GM21737 (cell line): ENCODE data around the gene GABBR2.

ENCODE experiments used
- ATAC-seq: cut with Tn5 transposase; IDR thresholded peaks from one replicate; pipeline ENCODE4 v1.9.1; 2021; ENCODE audit warnings: mild to moderate bottlenecking, moderate library complexity; ENCODE audit not compliant: unreplicated experiment

Gene GABBR2

DNA sequence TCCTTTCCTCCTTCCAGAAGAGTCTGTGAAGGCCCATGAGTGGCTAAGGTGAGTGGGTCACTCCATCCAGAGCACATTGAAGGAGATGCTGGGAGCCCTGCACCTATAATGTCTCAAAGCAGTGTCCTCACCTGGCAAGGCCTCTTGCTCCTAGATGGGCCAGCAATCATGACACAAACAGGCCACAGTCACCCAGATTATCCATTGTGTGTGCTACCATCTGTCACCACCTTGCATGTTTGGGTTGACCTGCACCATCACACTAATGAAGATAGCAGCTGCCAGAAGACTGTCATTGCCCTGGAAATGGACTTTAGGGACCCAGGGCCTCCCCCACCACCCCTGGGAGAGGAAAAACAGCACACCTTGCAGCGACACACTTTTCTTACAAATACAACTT lies 69.6 kb downstream of the GABBR2 start:
- ATAC-seq, result no peak

DNA sequence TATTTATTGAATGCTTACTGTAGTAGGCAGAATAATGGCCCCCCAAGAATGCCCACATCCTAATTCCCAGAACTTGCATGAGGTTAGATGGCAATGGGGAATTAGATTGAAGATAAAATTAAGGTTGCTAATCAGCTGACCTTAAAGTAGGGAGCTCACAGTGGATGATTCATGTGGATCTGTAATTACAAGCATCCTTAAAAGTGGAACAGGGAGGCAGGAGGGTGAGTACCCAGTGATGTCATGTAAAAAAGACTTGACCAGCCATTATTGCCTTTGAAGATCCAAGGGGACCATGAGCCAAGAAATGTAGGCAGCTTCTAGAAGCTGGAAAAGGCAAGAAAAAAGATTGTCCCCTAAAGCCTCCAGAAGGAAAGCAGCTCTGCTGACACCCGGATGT lies 71.4 kb downstream of the GABBR2 start:
- no peak for ATAC-seq

GRCh38 chr9:98635374-98635773 lies 73.4 kb downstream of the GABBR2 start:
- ATAC-seq, result no peak

DNA sequence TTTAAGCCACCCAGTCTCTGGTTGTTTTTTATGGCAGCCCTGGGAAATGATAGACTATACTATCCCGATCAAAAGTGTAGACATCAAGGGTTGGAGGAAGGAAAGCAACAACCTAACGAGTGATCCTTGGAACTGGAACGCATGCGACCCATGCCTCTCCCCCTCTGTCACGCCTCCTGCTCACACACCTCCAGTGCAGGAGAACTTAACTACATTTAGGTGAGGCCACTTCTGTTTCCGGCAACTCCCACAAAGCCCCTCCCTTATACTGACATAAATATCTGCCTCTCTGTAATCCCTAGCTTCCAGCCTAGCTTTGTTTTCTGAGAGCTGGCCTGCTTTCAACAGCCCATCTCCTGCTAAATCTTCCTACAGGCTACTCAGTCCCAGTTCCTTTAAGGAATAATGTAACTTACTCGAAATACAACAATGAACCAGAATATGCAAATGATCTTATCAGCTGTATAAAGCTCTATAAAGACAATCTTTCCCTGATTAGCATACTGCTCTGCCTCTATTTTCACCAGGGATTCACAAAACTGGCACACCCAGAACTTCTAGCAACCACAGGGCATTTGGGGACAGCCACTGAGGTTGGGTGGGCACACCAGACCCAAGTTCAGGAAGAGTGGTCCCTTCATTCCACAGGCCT lies 73.9 kb downstream of the GABBR2 start:
- ATAC-seq, result no peak

DNA sequence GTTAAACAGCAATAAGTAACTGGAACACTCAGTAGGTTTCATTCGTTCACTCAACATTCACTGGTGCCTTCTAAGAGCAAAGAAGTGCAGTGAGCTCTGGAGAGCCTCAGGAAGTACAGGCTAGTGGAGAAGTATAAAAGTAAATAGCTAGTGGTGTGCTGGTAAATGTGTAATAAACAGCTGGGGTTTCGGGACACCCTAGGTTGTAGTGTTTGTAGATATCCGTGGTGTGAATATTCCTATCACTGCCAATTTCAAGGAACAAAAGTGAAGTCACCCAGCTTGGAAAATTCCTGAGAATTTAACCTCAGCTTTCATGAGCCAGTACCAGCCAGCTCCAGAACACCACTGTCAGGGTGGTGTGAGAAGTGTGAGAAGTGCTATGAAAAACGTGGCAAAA lies 75.9 kb downstream of the GABBR2 start:
- no peak for ATAC-seq

DNA sequence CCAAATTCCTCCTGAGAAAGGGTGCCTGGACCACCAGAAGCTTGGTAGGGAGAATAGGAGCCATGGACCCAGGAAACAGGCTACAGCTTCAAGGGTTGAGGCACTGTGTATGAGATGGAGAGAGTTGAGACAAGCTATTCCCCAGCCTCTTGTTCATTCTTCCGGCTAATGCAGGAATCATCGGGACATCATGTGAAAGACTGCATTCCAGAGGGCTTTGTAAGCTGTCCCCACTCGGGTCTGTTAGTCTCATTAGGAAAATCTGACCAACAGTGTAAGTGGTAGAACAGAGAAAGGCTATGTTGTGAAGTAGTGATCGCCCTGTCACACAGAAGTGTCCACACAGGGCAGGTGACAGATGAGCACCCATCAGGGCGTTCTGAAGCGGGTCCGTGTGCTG lies 81.4 kb downstream of the GABBR2 start:
- ATAC-seq, result no peak

DNA sequence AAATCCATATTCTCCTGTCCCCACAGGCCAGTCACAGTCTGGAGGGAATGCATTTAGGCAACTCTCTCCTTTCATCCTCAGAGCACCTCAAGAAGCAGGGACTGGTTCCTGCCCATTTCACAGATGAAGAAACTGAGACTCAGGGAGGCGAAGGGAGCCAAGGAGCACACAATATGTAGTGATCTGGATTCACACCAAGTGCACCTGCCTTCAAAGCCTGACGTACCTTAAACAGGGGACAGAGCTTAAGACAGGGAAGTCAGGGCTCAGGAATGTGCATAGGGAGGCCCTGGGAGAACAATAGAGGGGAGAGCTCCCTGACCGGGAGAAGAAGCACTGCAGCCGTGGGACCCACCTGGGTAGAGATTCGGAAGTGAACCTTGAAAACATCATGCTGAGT lies 83.0 kb downstream of the GABBR2 start:
- ATAC-seq, result no peak

GRCh38 chr9:98619788-98620187 lies 88.9 kb downstream of the GABBR2 start:
- no peak for ATAC-seq

DNA sequence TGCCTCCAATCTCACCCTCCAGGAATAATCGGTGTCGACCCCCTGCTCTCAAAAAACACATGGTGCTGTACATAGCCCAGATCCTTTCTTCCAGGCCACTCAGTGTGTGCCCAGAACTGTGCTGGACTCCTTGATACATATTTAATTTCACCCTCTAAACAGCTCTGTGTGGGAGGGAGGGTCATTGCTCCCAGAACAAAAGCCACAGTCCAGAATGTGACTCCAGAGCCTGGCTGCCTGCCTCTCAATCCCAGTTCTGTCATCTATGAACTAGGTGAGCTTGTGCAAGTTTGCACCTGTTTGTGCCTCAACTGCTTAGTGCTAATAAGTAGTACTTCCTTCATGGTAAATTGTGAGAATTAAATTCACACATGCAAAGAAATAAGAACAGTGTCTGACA lies 93.1 kb downstream of the GABBR2 start:
- ATAC-seq, result no peak

GRCh38 chr9:98614941-98615340 lies 93.8 kb downstream of the GABBR2 start:
- ATAC-seq, result no peak

- ATAC-seq, result no peak
Observed at GRCh38 chr9:98612061-98612752, 96.5 kb downstream of the GABBR2 start.

DNA sequence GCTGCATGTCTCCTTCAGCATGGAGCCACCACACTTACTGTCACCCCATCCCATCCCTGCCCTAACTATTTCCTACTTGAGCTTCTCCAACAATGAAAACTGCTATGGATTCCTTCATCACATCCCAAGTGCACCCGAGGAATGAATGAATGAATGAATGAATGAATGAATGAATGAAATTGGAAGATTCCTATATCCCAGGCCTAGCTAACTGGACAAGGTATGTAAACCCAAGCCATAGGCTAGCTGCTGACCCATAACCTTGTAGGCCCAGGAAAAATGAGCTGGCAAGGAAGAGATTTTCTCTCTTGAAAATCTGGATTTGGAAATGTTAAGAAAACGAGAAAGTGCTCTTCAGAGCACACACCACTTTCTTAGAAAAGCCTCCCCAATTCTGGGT lies 97.4 kb downstream of the GABBR2 start:
- ATAC-seq, result no peak

- no peak for ATAC-seq
Observed at GRCh38 chr9:98610711-98611110, 98.0 kb downstream of the GABBR2 start.

- no peak for ATAC-seq
Observed at GRCh38 chr9:98610211-98610610, 98.5 kb downstream of the GABBR2 start.

- no peak for ATAC-seq
Observed at GRCh38 chr9:98609646-98610045, 99.1 kb downstream of the GABBR2 start.

GRCh38 chr9:98607787-98608186 lies 100.9 kb downstream of the GABBR2 start:
- no peak for ATAC-seq

GRCh38 chr9:98607152-98607551 lies 101.6 kb downstream of the GABBR2 start:
- ATAC-seq, result no peak

GRCh38 chr9:98606730-98607129 lies 102.0 kb downstream of the GABBR2 start:
- no peak for ATAC-seq

DNA sequence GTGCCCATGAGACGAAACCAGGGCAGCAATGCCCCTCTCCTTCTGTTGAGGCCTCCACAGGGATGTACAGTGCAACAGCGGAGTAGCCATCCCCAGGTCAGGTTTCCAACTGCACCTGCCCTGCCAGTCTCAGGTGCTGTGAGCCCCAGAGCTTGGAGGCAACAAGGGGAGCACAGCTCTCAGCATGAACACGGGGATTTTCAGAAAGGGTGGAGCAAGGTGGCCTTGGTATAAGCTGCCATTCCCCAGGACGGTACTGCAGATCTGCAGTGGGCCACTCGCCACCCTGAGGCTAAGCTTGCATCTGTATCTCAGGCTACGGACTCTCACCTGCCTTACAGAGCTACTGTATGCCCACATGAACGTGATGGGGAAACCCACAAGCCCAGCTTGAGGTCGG lies 103.6 kb downstream of the GABBR2 start:
- ATAC-seq, result no peak

GRCh38 chr9:98603821-98604383 lies 104.8 kb downstream of the GABBR2 start:
- ATAC-seq, result no peak

GRCh38 chr9:98602839-98603500 lies 105.8 kb downstream of the GABBR2 start:
- no peak for ATAC-seq

- ATAC-seq, result no peak
Observed at GRCh38 chr9:98600631-98601030, 108.1 kb downstream of the GABBR2 start.
